Neuronal stem cell (in vitro differentiated cells): ENCODE results near the gene DHX36.

Experiments
- DNase-seq: peaks from one replicate; pipeline ENCODE4 v3.0.0-alpha.2; 2013; ENCODE audit warnings: low spot score
- H2AFZ ChIP-seq: one replicate; pipeline ENCODE4 v1.6.1; 2013; ENCODE audit warnings: mild to moderate bottlenecking, low read length, inconsistent platforms
- H2AK5ac ChIP-seq: 2 replicates; pipeline ENCODE4 v1.6.1; 2013; ENCODE audit warnings: low read depth, mild to moderate bottlenecking, inconsistent platforms, low read length, moderate library complexity, mixed read lengths
- H2BK120ac ChIP-seq: 2 replicates; pipeline ENCODE4 v1.6.1; 2013; ENCODE audit warnings: low read depth, mild to moderate bottlenecking, inconsistent platforms, low read length, moderate library complexity, mixed read lengths
- H2BK12ac ChIP-seq: one replicate; pipeline ENCODE4 v1.6.1; 2013; ENCODE audit warnings: low read length, inconsistent platforms
- H2BK15ac ChIP-seq: 2 replicates; pipeline ENCODE4 v1.6.1; 2013; ENCODE audit warnings: mild to moderate bottlenecking, low read length, inconsistent platforms, mixed read lengths
- H2BK5ac ChIP-seq: one replicate; pipeline ENCODE4 v1.6.1; 2013; ENCODE audit warnings: inconsistent platforms, mild to moderate bottlenecking, low read length, moderate library complexity
- H3K14ac ChIP-seq: one replicate; pipeline ENCODE4 v1.6.1; 2013; ENCODE audit warnings: low read length, inconsistent platforms
- H3K18ac ChIP-seq: 2 replicates; pipeline ENCODE4 v1.6.1; 2013; ENCODE audit warnings: low read length, inconsistent platforms
- H3K23ac ChIP-seq: 2 replicates; pipeline ENCODE4 v1.6.1; 2013; ENCODE audit warnings: low read depth, mild to moderate bottlenecking, mixed read lengths, low read length, inconsistent platforms; ENCODE audit not compliant: poor library complexity
- H3K27ac ChIP-seq: replicated peaks from 3 replicates; pipeline ENCODE4 v1.5.1; 2013; ENCODE audit warnings: low read length, inconsistent platforms
- H3K27me3 ChIP-seq, 3 experiments: 2 replicates each; pipeline ENCODE4 v1.6.1; 2013; ENCODE audit warnings: low read length in 3 of 3, mild to moderate bottlenecking in 2 of 3, inconsistent platforms in 1 of 3, low read depth in 1 of 3, mixed read lengths in 1 of 3, moderate library complexity in 1 of 3; ENCODE audit not compliant: control insufficient read depth in 3 of 3, insufficient read depth in 3 of 3
- H3K36me3 ChIP-seq, 2 donors: replicated peaks in 1 of 2; 2 replicates each; pipeline ENCODE4 v1.6.1; 2013; ENCODE audit warnings: low read length in 2 of 2; ENCODE audit not compliant: control insufficient read depth in 2 of 2, insufficient read depth in 2 of 2
- H3K4ac ChIP-seq: 2 replicates; pipeline ENCODE4 v1.6.1; 2013; ENCODE audit warnings: inconsistent platforms, mild to moderate bottlenecking, low read length, moderate library complexity
- H3K4me1 ChIP-seq, 2 donors: 1 replicate in 1 of 2; 2 replicates in 1 of 2; pipeline ENCODE4 v1.6.1; 2013; ENCODE audit warnings: low read length in 2 of 2, low read depth in 1 of 2; ENCODE audit not compliant: control insufficient read depth in 2 of 2, insufficient read depth in 1 of 2
- H3K4me2 ChIP-seq: one replicate; pipeline ENCODE4 v1.6.1; 2013; ENCODE audit warnings: mild to moderate bottlenecking, low read length, inconsistent platforms; ENCODE audit not compliant: insufficient read depth, poor library complexity, severe bottlenecking
- H3K4me3 ChIP-seq, 2 donors: 2 replicates each; pipeline ENCODE4 v1.5.1; 2013; ENCODE audit warnings: low read length in 2 of 2, mild to moderate bottlenecking in 2 of 2, inconsistent platforms in 1 of 2, moderate library complexity in 1 of 2
- H3K79me1 ChIP-seq: one replicate; pipeline ENCODE4 v1.6.1; 2013; ENCODE audit warnings: low read depth, mild to moderate bottlenecking, inconsistent platforms, low read length, moderate library complexity
- H3K9ac ChIP-seq: one replicate; pipeline ENCODE4 v1.6.1; 2013; ENCODE audit warnings: mild to moderate bottlenecking, low read depth, low read length, inconsistent platforms; ENCODE audit not compliant: poor library complexity
- H3K9me3 ChIP-seq, 2 donors: replicated peaks in 1 of 2; 2 replicates each; pipeline versions ENCODE3 to v1.6.1; 2013; ENCODE audit warnings: low read length in 2 of 2, mild to moderate bottlenecking in 2 of 2, inconsistent platforms in 1 of 2, low read depth in 1 of 2, mixed read lengths in 1 of 2, moderate library complexity in 1 of 2; ENCODE audit not compliant: control insufficient read depth in 2 of 2, insufficient read depth in 1 of 2
- H4K8ac ChIP-seq: one replicate; pipeline ENCODE4 v1.6.1; 2013; ENCODE audit warnings: low read depth, mild to moderate bottlenecking, inconsistent platforms, low read length, moderate library complexity
- H4K91ac ChIP-seq: one replicate; pipeline ENCODE4 v1.6.1; 2013; ENCODE audit warnings: low read length, low read depth, mild to moderate bottlenecking, inconsistent platforms; ENCODE audit not compliant: poor library complexity
- WGBS, 2 donors: extraction: QIAGEN DNeasy Blood & Tissue Kit; methylation state at CpG; one replicate each; pipeline ENCODE4 v1.1.7; 2013; ENCODE audit warnings: missing lambda C conversion rate in 2 of 2, mixed read lengths in 1 of 2; ENCODE audit not compliant: insufficient read length in 2 of 2, insufficient replicate concordance in 1 of 2; ENCODE audit errors: extremely low coverage in 2 of 2; 5-methylcytosine and 5-hydroxymethylcytosine counted together

DHX36 gene

DNA sequence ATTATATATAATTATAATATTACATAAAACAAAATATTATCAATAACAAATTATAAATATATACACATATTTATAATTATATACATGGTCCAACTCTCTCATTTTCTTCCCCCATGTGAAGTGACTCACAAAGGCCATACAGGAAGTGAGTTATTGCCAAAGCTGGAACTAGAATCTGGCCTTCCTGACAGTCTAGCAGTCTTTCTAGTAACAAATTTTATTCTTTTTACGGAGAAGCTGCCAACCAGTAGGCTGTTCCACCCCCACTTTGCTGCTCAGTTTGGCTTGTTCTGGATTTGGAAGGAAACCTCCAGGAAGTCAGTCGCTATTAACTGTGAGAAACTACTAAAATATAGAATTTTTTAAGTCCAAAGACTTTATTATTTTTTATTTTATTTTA lies 79.6 kb downstream of the DHX36 start:
- Histone ChIP-seq H3K36me3 (peaks cover 3 to 63% of the 10 kb centered on the region in 2 donors), H2BK120ac (no peak overlapping the region), H2AK5ac (no peak overlapping the region), H2BK5ac (no peak overlapping the region), H3K79me1 (no peaks in the 10 kb centered on the region), H3K14ac (no peak overlapping the region), H3K9ac (no peak overlapping the region), H3K9me3 (no peaks in the 10 kb centered on the region), H3K27me3 (no peaks in the 10 kb centered on the region), H3K4ac (no peak overlapping the region), H2BK15ac (no peak overlapping the region), H3K27ac (no peak overlapping the region), H4K91ac (no peak overlapping the region), H3K4me1 (peaks cover 21 to 23% of the 10 kb centered on the region in 2 donors), H4K8ac (no peak overlapping the region), H3K4me2 (no peak overlapping the region), H2AFZ (no peak overlapping the region), H3K18ac (no peak overlapping the region), H3K4me3 (no peak overlapping the region), H3K23ac (no peak overlapping the region), H2BK12ac (no peak overlapping the region)
- DNase-seq = no peak
- whole genome bisulfite sequencing, 2 donors = no CpG with 5 or more reads among the region's 2 CpGs

- Histone ChIP-seq H3K23ac (no peak overlapping the region), H3K18ac (no peak overlapping the region), H3K27me3 (no peaks in the 10 kb centered on the region), H2BK15ac (no peak overlapping the region), H3K9ac (no peak overlapping the region), H3K4ac (no peak overlapping the region), H3K14ac (no peak overlapping the region), H2AFZ (no peak overlapping the region), H3K9me3 (no peaks in the 10 kb centered on the region), H2BK12ac (no peak overlapping the region), H2BK5ac (no peak overlapping the region), H3K4me2 (no peak overlapping the region), H2AK5ac (no peak overlapping the region), H3K27ac (no peak overlapping the region), H2BK120ac (no peak overlapping the region), H3K79me1 (no peaks in the 10 kb centered on the region), H3K4me1 (peaks cover 13 to 19% of the 10 kb centered on the region in 2 donors), H4K8ac (no peak overlapping the region), H3K4me3 (no peak overlapping the region), H3K36me3 (peaks cover 3 to 57% of the 10 kb centered on the region in 2 donors), H4K91ac (no peak overlapping the region)
- no CpG with 5 or more reads among the region's 2 CpGs for WGBS, 2 donors
- no peak for DNase-seq
Observed at GRCh38 chr3:154243353-154243752, 80.9 kb downstream of the DHX36 start.

- no peak overlapping the region for H3K4me3 ChIP-seq
- H3K9ac ChIP-seq = no peak overlapping the region
- no peaks in the 10 kb centered on the region for H3K79me1 ChIP-seq
- H3K14ac ChIP-seq = no peak overlapping the region
- H3K27ac ChIP-seq = no peak overlapping the region
- no peak overlapping the region for H2BK5ac ChIP-seq
- no peak overlapping the region for H2BK15ac ChIP-seq
- no peak overlapping the region for H4K91ac ChIP-seq
- H3K18ac ChIP-seq = no peak overlapping the region
- H3K4ac ChIP-seq = no peak overlapping the region
- no peaks in the 10 kb centered on the region for H3K27me3 ChIP-seq
- H3K4me1 ChIP-seq = peaks cover 7 to 18% of the 10 kb centered on the region in 2 donors
- H3K36me3 ChIP-seq = peaks cover 3 to 57% of the 10 kb centered on the region in 2 donors
- H2BK12ac ChIP-seq = no peak overlapping the region
- H4K8ac ChIP-seq = no peak overlapping the region
- no peak overlapping the region for H3K23ac ChIP-seq
- H3K9me3 ChIP-seq = no peaks in the 10 kb centered on the region
- H2BK120ac ChIP-seq = no peak overlapping the region
- no peak for DNase-seq
- WGBS, 2 donors = no CpG with 5 or more reads among the region's 4 CpGs
- H2AFZ ChIP-seq = no peak overlapping the region
- H2AK5ac ChIP-seq = no peak overlapping the region
- H3K4me2 ChIP-seq = no peak overlapping the region
Observed at GRCh38 chr3:154242766-154243165, 81.5 kb downstream of the DHX36 start.

DNA sequence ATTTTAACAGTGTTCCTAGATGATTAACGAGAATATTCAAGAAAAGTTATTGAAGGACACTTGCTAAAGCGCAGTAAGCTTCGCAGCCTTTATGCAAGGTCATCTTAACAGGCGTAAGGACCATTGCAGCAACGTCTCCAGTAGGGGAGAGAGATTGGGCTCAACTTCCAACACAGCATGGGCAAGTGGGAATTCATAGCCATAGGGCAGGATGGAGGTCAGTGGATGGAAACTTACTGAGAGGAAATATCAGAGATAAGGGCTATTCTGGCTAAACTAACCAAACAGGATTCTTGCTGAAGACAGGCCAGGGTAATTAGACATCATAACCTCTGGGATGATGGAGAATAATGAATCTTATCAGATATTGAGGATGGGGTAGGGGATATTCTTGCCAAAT lies 82.8 kb downstream of the DHX36 start:
- Histone ChIP-seq H2BK120ac (no peak overlapping the region), H2AFZ (no peak overlapping the region), H3K27me3 (no peaks in the 10 kb centered on the region), H3K23ac (no peak overlapping the region), H3K27ac (no peak overlapping the region), H3K9me3 (no peaks in the 10 kb centered on the region), H3K4ac (no peak overlapping the region), H3K36me3 (peaks cover 3 to 54% of the 10 kb centered on the region in 2 donors), H3K9ac (no peak overlapping the region), H4K8ac (no peak overlapping the region), H4K91ac (no peak overlapping the region), H3K18ac (no peak overlapping the region), H2BK5ac (no peak overlapping the region), H3K79me1 (no peaks in the 10 kb centered on the region), H3K14ac (no peak overlapping the region), H2BK15ac (no peak overlapping the region), H3K4me1 (peaks cover 0 to 11% of the 10 kb centered on the region in 2 donors), H2AK5ac (no peak overlapping the region), H3K4me2 (no peak overlapping the region), H3K4me3 (no peak overlapping the region), H2BK12ac (no peak overlapping the region)
- no peak for DNase-seq
- WGBS, 2 donors = no CpG with 5 or more reads among the region's 5 CpGs
